HG03039 (cell line): ENCODE measurements around the gene POLR3E.

ENCODE experiments used
- ATAC-seq: cut with Tn5 transposase; IDR thresholded peaks from one replicate; pipeline ENCODE4 v1.9.1; 2021; ENCODE audit warnings: mild to moderate bottlenecking, moderate library complexity; ENCODE audit not compliant: unreplicated experiment

The POLR3E gene

GRCh38 chr16:22297114-22297870 is at the start of gene POLR3E:
POLR3E (plus strand) TSS chr16:22297409; CDS start chr16:22302969, 5,560 bp downstream.
- ATAC-seq = peak; percentile 84

- no peak for ATAC-seq
Measured at GRCh38 chr16:22250522-22250921, 46.7 kb upstream of the POLR3E start.

- ATAC-seq = no peak
Measured at GRCh38 chr16:22252317-22252716, 44.9 kb upstream of the POLR3E start.

GRCh38 chr16:22253272-22253671 is 43.9 kb upstream of the POLR3E start:
- ATAC-seq = no peak

- ATAC-seq = no peak
Measured at GRCh38 chr16:22255335-22255734, 41.9 kb upstream of the POLR3E start.

- no peak for ATAC-seq
Measured at GRCh38 chr16:22257440-22257839, 39.8 kb upstream of the POLR3E start.

- ATAC-seq = no peak
Measured at GRCh38 chr16:22260490-22260889, 36.7 kb upstream of the POLR3E start.

- ATAC-seq = no peak
Measured at GRCh38 chr16:22262460-22262859, 34.7 kb upstream of the POLR3E start.

- no peak for ATAC-seq
Measured at GRCh38 chr16:22264786-22265185, 32.4 kb upstream of the POLR3E start.

GRCh38 chr16:22265351-22265750 is 31.9 kb upstream of the POLR3E start:
- no peak for ATAC-seq

GRCh38 chr16:22266546-22266945 is 30.7 kb upstream of the POLR3E start:
- no peak for ATAC-seq

GRCh38 chr16:22267764-22268163 is 29.4 kb upstream of the POLR3E start:
- no peak for ATAC-seq

GRCh38 chr16:22270525-22270924 is 26.7 kb upstream of the POLR3E start:
- no peak for ATAC-seq

GRCh38 chr16:22272870-22273650 is 24.1 kb upstream of the POLR3E start:
- ATAC-seq = no peak

GRCh38 chr16:22274916-22275315 is 22.3 kb upstream of the POLR3E start:
- no peak for ATAC-seq

- no peak for ATAC-seq
Measured at GRCh38 chr16:22278441-22279230, 18.6 kb upstream of the POLR3E start.

- no peak for ATAC-seq
Measured at GRCh38 chr16:22282254-22282892, 14.8 kb upstream of the POLR3E start.

- ATAC-seq = no peak
Measured at GRCh38 chr16:22284637-22285036, 12.6 kb upstream of the POLR3E start.

GRCh38 chr16:22285080-22285479 is 12.1 kb upstream of the POLR3E start:
- ATAC-seq = no peak

- ATAC-seq = no peak
Measured at GRCh38 chr16:22291020-22291419, 6.2 kb upstream of the POLR3E start.

GRCh38 chr16:22291860-22292318 is 5.3 kb upstream of the POLR3E start:
- no peak for ATAC-seq
